ENCODE measurements around the gene NAV2.

NAV2 gene

GRCh38 chr11:19844012-19844411, 131.4 kb downstream of the NAV2 start:
- DNase-seq (ENCODE audit: low read depth, low spot score), result no peak
- H3K27ac ChIP-seq, result no peak overlapping the region
- H3K4me3 ChIP-seq, result no peak overlapping the region
- H3K9ac ChIP-seq (ENCODE audit: insufficient read length), result no peak overlapping the region
- H3K36me3 ChIP-seq (ENCODE audit: insufficient read depth, low read length), result no peaks in the 10 kb centered on the region
- no peaks in the 10 kb centered on the region for H3K9me3 ChIP-seq (ENCODE audit: low read depth, low read length)
- TF ChIP-seq EZH2 (IDR thresholded peaks at IDR 0.05) (no peak), POLR2AphosphoS5 (IDR thresholded peaks at IDR 0.05; ENCODE audit: borderline replicate concordance, low read depth, low read length) (no peak), FOXP2 (optimal IDR thresholded peaks at IDR 0.05; ENCODE audit: control extremely low read depth, extremely low read length, insufficient read depth) (no peak)

DNA sequence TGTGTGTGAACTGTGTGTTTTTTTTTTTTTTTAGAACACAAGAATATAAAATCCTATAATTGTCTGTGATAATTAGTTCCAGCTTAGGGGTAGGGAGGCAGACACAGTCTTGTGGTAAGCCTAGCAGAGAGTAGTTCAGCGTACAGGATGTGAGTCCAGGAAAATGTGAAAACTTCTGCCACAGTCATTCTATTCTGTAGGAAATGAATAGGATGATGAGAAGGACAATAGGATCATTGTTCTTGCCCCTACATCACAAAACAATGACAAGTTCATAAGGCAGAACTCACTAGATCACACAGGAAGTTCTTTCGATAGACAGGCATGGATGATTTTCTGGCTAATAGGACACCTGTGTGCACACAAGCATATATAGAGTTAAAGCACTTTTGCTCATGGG, 132.2 kb downstream of the NAV2 start:
- DNase-seq (ENCODE audit: low read depth, low spot score), result no peak
- Histone ChIP-seq H3K9ac (ENCODE audit: insufficient read length) (no peak overlapping the region), H3K36me3 (ENCODE audit: insufficient read depth, low read length) (no peaks in the 10 kb centered on the region), H3K27ac (no peak overlapping the region), H3K4me3 (no peak overlapping the region), H3K9me3 (ENCODE audit: low read depth, low read length) (no peaks in the 10 kb centered on the region)
- TF ChIP-seq POLR2AphosphoS5 (IDR thresholded peaks at IDR 0.05; ENCODE audit: borderline replicate concordance, low read depth, low read length) (no peak), EZH2 (IDR thresholded peaks at IDR 0.05) (no peak), FOXP2 (optimal IDR thresholded peaks at IDR 0.05; ENCODE audit: control extremely low read depth, extremely low read length, insufficient read depth) (no peak)

DNA sequence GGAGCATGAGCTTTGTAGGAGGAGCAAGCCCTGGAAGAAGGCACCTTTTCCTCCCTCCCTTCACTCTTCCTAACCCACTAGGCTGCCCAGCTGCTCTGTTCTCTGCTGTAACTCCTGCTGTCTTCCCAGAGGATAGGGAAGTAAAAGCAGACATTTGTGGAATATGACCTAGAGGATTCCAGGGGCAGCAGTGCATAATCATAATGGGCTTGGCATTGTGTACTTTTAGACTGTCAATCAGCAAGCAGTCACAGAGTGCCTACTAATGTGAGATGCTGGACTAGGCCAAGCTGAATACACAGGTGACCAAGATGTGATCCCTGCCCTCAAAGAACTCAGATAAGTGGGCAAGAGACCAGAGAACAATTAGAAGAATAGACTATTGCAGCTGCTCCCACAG, 133.0 kb downstream of the NAV2 start:
- Histone ChIP-seq H3K9me3 (ENCODE audit: low read depth, low read length) (no peaks in the 10 kb centered on the region), H3K4me3 (no peak overlapping the region), H3K27ac (no peak overlapping the region), H3K9ac (ENCODE audit: insufficient read length) (no peak overlapping the region), H3K36me3 (ENCODE audit: insufficient read depth, low read length) (no peaks in the 10 kb centered on the region)
- TF ChIP-seq POLR2AphosphoS5 (IDR thresholded peaks at IDR 0.05; ENCODE audit: borderline replicate concordance, low read depth, low read length), result no peak
- no peak for TF ChIP-seq FOXP2 (optimal IDR thresholded peaks at IDR 0.05; ENCODE audit: control extremely low read depth, extremely low read length, insufficient read depth)
- TF ChIP-seq EZH2 (IDR thresholded peaks at IDR 0.05), result no peak
- DNase-seq (ENCODE audit: low read depth, low spot score), result no peak

GRCh38 chr11:19846654-19847305, 134.1 kb downstream of the NAV2 start:
- no peak overlapping the region for H3K9ac ChIP-seq (ENCODE audit: insufficient read length)
- no peak for TF ChIP-seq FOXP2 (optimal IDR thresholded peaks at IDR 0.05; ENCODE audit: control extremely low read depth, extremely low read length, insufficient read depth)
- TF ChIP-seq EZH2 (IDR thresholded peaks at IDR 0.05), result no peak
- no peak for TF ChIP-seq POLR2AphosphoS5 (IDR thresholded peaks at IDR 0.05; ENCODE audit: borderline replicate concordance, low read depth, low read length)
- no peak overlapping the region for H3K27ac ChIP-seq
- no peaks in the 10 kb centered on the region for H3K36me3 ChIP-seq (ENCODE audit: insufficient read depth, low read length)
- no peak for DNase-seq (ENCODE audit: low read depth, low spot score)
- H3K9me3 ChIP-seq (ENCODE audit: low read depth, low read length), result no peaks in the 10 kb centered on the region
- H3K4me3 ChIP-seq, result no peak overlapping the region

GRCh38 chr11:19848219-19848618, 135.6 kb downstream of the NAV2 start:
- DNase-seq (ENCODE audit: low read depth, low spot score), result no peak
- Histone ChIP-seq H3K36me3 (ENCODE audit: insufficient read depth, low read length) (no peaks in the 10 kb centered on the region), H3K4me3 (no peak overlapping the region), H3K9me3 (ENCODE audit: low read depth, low read length) (no peaks in the 10 kb centered on the region), H3K9ac (ENCODE audit: insufficient read length) (no peak overlapping the region), H3K27ac (no peak overlapping the region)
- no peak for TF ChIP-seq EZH2 (IDR thresholded peaks at IDR 0.05)

GRCh38 chr11:19849107-19849789, 136.6 kb downstream of the NAV2 start:
- Histone ChIP-seq H3K36me3 (ENCODE audit: insufficient read depth, low read length) (no peaks in the 10 kb centered on the region), H3K27ac (no peak overlapping the region), H3K4me3 (no peak overlapping the region), H3K9me3 (ENCODE audit: low read depth, low read length) (no peaks in the 10 kb centered on the region), H3K9ac (ENCODE audit: insufficient read length) (no peak overlapping the region)
- TF ChIP-seq FOXP2 (optimal IDR thresholded peaks at IDR 0.05; ENCODE audit: control extremely low read depth, extremely low read length, insufficient read depth), result no peak
- TF ChIP-seq POLR2AphosphoS5 (IDR thresholded peaks at IDR 0.05; ENCODE audit: borderline replicate concordance, low read depth, low read length), result no peak
- TF ChIP-seq EZH2 (IDR thresholded peaks at IDR 0.05), result no peak
- no peak for DNase-seq (ENCODE audit: low read depth, low spot score)

DNA sequence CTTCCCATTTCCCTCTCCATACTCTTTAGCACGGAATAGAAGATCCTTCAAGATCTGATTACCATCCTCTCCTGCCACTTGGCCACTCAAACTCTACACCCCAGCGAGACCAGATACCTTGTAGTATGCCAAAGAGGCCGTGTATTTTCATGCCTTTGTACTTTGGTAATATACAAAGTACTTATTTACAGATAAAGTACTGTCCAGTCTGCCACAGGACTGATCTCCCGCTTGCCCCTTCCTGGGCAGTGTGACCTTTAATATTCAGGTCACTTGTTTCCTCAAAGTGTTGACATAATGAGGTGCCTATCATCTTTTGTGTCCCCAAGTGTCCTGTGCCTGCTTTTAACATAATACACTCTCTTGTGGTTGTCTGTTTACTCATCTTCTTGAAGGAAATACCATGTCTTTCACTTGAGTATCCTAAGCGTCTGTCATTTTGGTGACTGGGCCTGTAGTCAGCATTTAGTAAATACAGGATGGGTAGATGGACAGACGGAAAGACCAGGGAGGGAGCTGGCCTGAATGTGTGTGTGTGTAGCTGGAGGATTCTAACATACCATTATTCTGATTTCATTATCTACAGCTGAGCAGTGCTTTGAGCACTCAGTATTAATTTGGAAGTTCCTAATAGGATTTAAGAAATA, 137.4 kb downstream of the NAV2 start:
- Histone ChIP-seq H3K4me3 (no peak overlapping the region), H3K36me3 (ENCODE audit: insufficient read depth, low read length) (no peaks in the 10 kb centered on the region), H3K9ac (ENCODE audit: insufficient read length) (no peak overlapping the region), H3K27ac (no peak overlapping the region), H3K9me3 (ENCODE audit: low read depth, low read length) (no peaks in the 10 kb centered on the region)
- DNase-seq (ENCODE audit: low read depth, low spot score), result no peak
- TF ChIP-seq POLR2AphosphoS5 (IDR thresholded peaks at IDR 0.05; ENCODE audit: borderline replicate concordance, low read depth, low read length), result no peak
- no peak for TF ChIP-seq FOXP2 (optimal IDR thresholded peaks at IDR 0.05; ENCODE audit: control extremely low read depth, extremely low read length, insufficient read depth)
- TF ChIP-seq EZH2 (IDR thresholded peaks at IDR 0.05), result no peak

- Histone ChIP-seq H3K36me3 (ENCODE audit: insufficient read depth, low read length) (no peaks in the 10 kb centered on the region), H3K4me3 (no peak overlapping the region), H3K9me3 (ENCODE audit: low read depth, low read length) (no peaks in the 10 kb centered on the region)
Observed at GRCh38 chr11:19852288-19852687, 139.7 kb downstream of the NAV2 start.

More at GRCh38 chr11:19852288-19852687, 139.7 kb downstream of the NAV2 start:
- Histone ChIP-seq H3K27ac (no peak overlapping the region), H3K9ac (ENCODE audit: insufficient read length) (no peak overlapping the region)
- TF ChIP-seq POLR2AphosphoS5 (IDR thresholded peaks at IDR 0.05; ENCODE audit: borderline replicate concordance, low read depth, low read length), result no peak
- no peak for TF ChIP-seq FOXP2 (optimal IDR thresholded peaks at IDR 0.05; ENCODE audit: control extremely low read depth, extremely low read length, insufficient read depth)
- TF ChIP-seq EZH2 (IDR thresholded peaks at IDR 0.05), result no peak
- DNase-seq (ENCODE audit: low read depth, low spot score), result no peak

All from SK-N-MC (cell line).